GM21619 (cell line): ENCODE measurements around the gene CEP131.

Experiments used
- ATAC-seq: cut with Tn5 transposase; IDR thresholded peaks from one replicate; pipeline ENCODE4 v1.9.1; 2021; ENCODE audit not compliant: unreplicated experiment

CEP131 gene

GRCh38 chr17:81203136-81203535, 19.6 kb downstream of the CEP131 start:
- no peak for ATAC-seq

- no peak for ATAC-seq
Observed at GRCh38 chr17:81202318-81202717, 20.4 kb downstream of the CEP131 start.

- no peak for ATAC-seq
Observed at GRCh38 chr17:81200695-81201580, 21.8 kb downstream of the CEP131 start.

GRCh38 chr17:81200201-81200600, 22.6 kb downstream of the CEP131 start:
- ATAC-seq, result no peak

GRCh38 chr17:81199482-81199830, 23.3 kb downstream of the CEP131 start:
- ATAC-seq, result no peak

- ATAC-seq, result no peak
Observed at GRCh38 chr17:81198826-81199481, 23.8 kb downstream of the CEP131 start.

GRCh38 chr17:81197831-81198490, 24.8 kb downstream of the CEP131 start:
- ATAC-seq, result no peak

- no peak for ATAC-seq
Observed at GRCh38 chr17:81197409-81197795, 25.4 kb downstream of the CEP131 start.

GRCh38 chr17:81196505-81197408, 26.0 kb downstream of the CEP131 start:
- no peak for ATAC-seq

GRCh38 chr17:81195941-81196495, 26.7 kb downstream of the CEP131 start:
- no peak for ATAC-seq

- ATAC-seq, result no peak
Observed at GRCh38 chr17:81194941-81195901, 27.5 kb downstream of the CEP131 start.

- ATAC-seq, result no peak
Observed at GRCh38 chr17:81194225-81194760, 28.5 kb downstream of the CEP131 start.

- ATAC-seq, result no peak
Observed at GRCh38 chr17:81193470-81194224, 29.1 kb downstream of the CEP131 start.

- ATAC-seq, result no peak
Observed at GRCh38 chr17:81193051-81193410, 29.7 kb downstream of the CEP131 start.

- no peak for ATAC-seq
Observed at GRCh38 chr17:81192386-81193050, 30.2 kb downstream of the CEP131 start.

- no peak for ATAC-seq
Observed at GRCh38 chr17:81191646-81192045, 31.1 kb downstream of the CEP131 start.

GRCh38 chr17:81191116-81191515, 31.6 kb downstream of the CEP131 start:
- no peak for ATAC-seq

GRCh38 chr17:81190591-81190990, 32.2 kb downstream of the CEP131 start:
- ATAC-seq, result no peak
